ENCODE results near the gene UBE2Q2.

The UBE2Q2 gene

DNA sequence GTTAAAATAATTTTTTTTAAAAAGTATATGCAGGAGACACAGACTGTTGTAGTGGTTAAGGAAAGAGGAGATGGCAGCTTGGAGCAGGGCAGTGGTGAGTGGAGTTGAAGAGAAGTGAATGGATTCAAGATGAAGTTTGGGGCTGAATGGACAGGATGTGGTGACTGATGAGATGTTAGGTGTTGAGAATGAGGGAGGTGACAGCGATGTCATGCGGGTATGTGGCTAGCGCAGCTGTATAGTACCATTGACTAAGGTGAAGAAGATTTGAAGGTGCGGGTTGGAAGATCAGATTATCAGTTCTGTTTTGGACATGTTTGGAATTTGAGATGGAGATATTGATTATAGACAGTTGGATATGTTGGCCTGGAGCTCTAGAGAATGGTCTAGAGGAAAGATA, 80.5 kb downstream of the UBE2Q2 start:
- TF ChIP-seq, protein P1, sequence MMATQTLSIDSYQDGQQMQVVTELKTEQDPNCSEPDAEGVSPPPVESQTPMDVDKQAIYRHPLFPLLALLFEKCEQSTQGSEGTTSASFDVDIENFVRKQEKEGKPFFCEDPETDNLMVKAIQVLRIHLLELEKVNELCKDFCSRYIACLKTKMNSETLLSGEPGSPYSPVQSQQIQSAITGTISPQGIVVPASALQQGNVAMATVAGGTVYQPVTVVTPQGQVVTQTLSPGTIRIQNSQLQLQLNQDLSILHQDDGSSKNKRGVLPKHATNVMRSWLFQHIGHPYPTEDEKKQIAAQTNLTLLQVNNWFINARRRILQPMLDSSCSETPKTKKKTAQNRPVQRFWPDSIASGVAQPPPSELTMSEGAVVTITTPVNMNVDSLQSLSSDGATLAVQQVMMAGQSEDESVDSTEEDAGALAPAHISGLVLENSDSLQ (IDR thresholded peaks at IDR 0.05): no peak
- no peak for TF ChIP-seq LEF1 (IDR thresholded peaks at IDR 0.05; ENCODE audit: borderline replicate concordance)
- no peak for TF ChIP-seq HDGF (IDR thresholded peaks at IDR 0.05; ENCODE audit: borderline replicate concordance)
- TF ChIP-seq FOXA1 (IDR thresholded peaks at IDR 0.05): no peak
- no peak for TF ChIP-seq FOXK2 (IDR thresholded peaks at IDR 0.05)
- TF ChIP-seq SUZ12 (IDR thresholded peaks at IDR 0.05): no peak
- TF ChIP-seq FOXM1 (IDR thresholded peaks at IDR 0.05; ENCODE audit: borderline replicate concordance): no peak
- no peak for TF ChIP-seq ELF4 (IDR thresholded peaks at IDR 0.05)
- no peak for TF ChIP-seq ARNT (IDR thresholded peaks at IDR 0.05)
- no peak for TF ChIP-seq CTBP1 (IDR thresholded peaks at IDR 0.05; ENCODE audit: borderline replicate concordance)
- TF ChIP-seq L3MBTL2 (conservative IDR thresholded peaks at IDR 0.05): no peak
- TF ChIP-seq SP1 (IDR thresholded peaks at IDR 0.05): no peak
- no peak for TF ChIP-seq BHLHE40 (IDR thresholded peaks at IDR 0.05; ENCODE audit: borderline replicate concordance)
- POLR2A ChIA-PET: interaction anchor here (1.1 kb wide), 1 partner anchor 19 kb away, joined by 5 read pairs; no protein-coding TSS in a partner anchor
- CTCF ChIA-PET: interaction anchor here (0.7 to 1.0 kb wide), 2 partner anchors 39 to 1793 kb away, joined by 3 read pairs; no protein-coding TSS in a partner anchor
- DNase-seq (ENCODE audit: extremely low spot score): no peak

DNA sequence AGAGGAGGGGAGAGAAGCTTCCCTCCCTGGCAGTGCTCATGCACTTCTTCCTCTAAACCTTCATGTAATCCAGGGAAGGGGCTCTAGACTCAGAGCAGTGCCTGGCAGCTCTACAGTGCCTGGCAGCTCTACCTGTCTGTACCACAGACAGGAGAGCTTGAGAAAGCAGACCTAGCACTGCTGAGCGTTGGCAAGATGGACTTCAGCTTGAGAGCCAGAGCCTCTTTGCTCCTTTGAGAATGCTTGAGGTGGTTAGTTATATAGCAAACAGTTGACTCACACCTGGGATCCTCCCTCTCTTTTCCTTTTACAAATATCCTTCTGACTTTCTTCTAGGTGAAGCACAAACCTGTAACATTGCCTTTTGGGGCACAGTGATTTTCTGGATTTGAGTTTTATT, 81.3 kb downstream of the UBE2Q2 start:
- CTCF ChIA-PET: interaction anchor here (1.0 kb wide), 1 partner anchor 40 kb away, joined by 3 read pairs; no protein-coding TSS in a partner anchor
- POLR2A ChIA-PET: interaction anchor here (0.9 kb wide), 1 partner anchor 9 kb away, joined by 3 read pairs; no protein-coding TSS in a partner anchor
- TF ChIP-seq ZNF384 (IDR thresholded peaks at IDR 0.05): no peak
- no peak for TF ChIP-seq BHLHE40 (IDR thresholded peaks at IDR 0.05; ENCODE audit: borderline replicate concordance)
- no peak for TF ChIP-seq LEF1 (IDR thresholded peaks at IDR 0.05; ENCODE audit: borderline replicate concordance)
- no peak for TF ChIP-seq FOXA1 (IDR thresholded peaks at IDR 0.05)
- no peak for TF ChIP-seq CTBP1 (IDR thresholded peaks at IDR 0.05; ENCODE audit: borderline replicate concordance)
- TF ChIP-seq HDGF (IDR thresholded peaks at IDR 0.05; ENCODE audit: borderline replicate concordance): no peak
- TF ChIP-seq FOXK2 (IDR thresholded peaks at IDR 0.05): no peak
- TF ChIP-seq ARNT (IDR thresholded peaks at IDR 0.05): no peak
- DNase-seq (ENCODE audit: extremely low spot score): no peak

DNA sequence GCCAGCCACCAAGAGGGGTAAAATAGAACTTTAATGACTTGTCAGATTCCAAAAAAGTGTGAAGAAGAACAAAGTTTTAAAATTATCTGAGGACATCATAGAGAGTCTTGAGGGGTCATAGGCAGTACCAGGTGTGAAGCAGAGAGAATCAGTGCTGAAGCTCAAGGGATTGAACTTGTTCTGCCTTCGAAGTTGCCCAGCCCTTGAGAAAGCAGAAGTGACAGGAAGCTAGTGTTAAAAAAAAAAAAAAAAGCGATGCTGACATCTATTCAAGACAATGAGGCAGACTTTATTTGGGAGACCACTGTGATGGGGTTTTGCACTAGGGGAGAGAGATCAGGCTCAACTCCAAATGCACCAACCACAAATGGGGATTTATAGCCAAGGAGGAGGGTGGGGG, 82.2 kb downstream of the UBE2Q2 start:
- CTCF ChIA-PET: interaction anchor here (0.6 to 0.8 kb wide), 3 partner anchors 64 to 214 kb away, joined by 3 to 7 read pairs (median 6); no protein-coding TSS in a partner anchor
- no peak for DNase-seq (ENCODE audit: extremely low spot score)
- POLR2A ChIA-PET: interaction anchor here (0.6 kb wide), 1 partner anchor 273 kb away, joined by 3 read pairs; no protein-coding TSS in a partner anchor
- TF ChIP-seq ARNT (IDR thresholded peaks at IDR 0.05): no peak
- TF ChIP-seq SP1 (IDR thresholded peaks at IDR 0.05): no peak
- no peak for TF ChIP-seq FOXM1 (IDR thresholded peaks at IDR 0.05; ENCODE audit: borderline replicate concordance)
- TF ChIP-seq NFRKB (IDR thresholded peaks at IDR 0.05): no peak
- TF ChIP-seq, protein P1 (IDR thresholded peaks at IDR 0.05): no peak
- TF ChIP-seq LEF1 (IDR thresholded peaks at IDR 0.05; ENCODE audit: borderline replicate concordance): no peak
- TF ChIP-seq ELF4 (IDR thresholded peaks at IDR 0.05): no peak
- TF ChIP-seq L3MBTL2 (conservative IDR thresholded peaks at IDR 0.05): no peak

DNA sequence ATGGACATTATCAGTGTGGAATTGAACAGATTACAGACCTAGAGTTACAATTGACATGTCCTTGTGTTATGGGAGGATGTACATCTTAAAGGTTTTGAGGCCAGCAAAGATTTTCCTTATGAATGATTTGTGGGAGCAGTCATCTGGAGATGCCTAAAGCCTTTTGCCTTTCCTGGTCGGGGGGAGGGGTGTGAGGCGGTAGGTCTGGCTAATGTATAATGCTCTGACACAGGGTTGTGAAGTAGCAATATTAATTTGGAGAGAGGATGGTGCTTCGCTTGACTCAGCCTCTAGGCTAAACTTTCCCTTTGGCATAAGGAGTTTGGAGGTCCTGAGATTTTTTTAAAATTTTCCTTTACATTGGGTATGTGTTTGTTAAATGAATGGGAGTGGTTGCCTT, 83.7 kb downstream of the UBE2Q2 start:
- CTCF ChIA-PET: interaction anchor here (1.4 kb wide), 1 partner anchor 117 kb away, joined by 3 read pairs; no protein-coding TSS in a partner anchor
- POLR2A ChIA-PET: no interaction called here

DNA sequence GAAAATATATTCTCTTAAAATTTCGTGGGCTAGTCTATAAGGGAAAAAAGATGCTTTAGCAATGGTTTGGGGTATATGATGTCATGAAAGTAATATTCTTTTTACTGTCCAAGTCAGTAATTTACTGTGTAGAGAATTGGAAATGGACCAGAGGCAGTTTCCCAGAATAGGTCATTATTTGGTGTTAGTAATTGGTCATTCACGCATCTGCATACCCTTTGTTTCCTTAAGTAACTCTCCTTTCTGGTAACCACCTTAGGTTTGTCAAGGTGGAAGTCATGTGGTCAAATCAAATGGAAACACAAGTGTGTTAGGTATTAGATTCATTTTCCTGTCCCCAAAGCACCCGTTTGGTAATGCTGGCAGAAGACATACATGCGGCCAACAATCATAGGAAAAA, 84.4 kb downstream of the UBE2Q2 start:
- TF ChIP-seq SUZ12 (IDR thresholded peaks at IDR 0.05) (no peak), SP1 (IDR thresholded peaks at IDR 0.05) (no peak), L3MBTL2 (conservative IDR thresholded peaks at IDR 0.05) (no peak), ELF4 (IDR thresholded peaks at IDR 0.05) (no peak), CTBP1 (IDR thresholded peaks at IDR 0.05; ENCODE audit: borderline replicate concordance) (no peak), FOXK2 (IDR thresholded peaks at IDR 0.05) (no peak), NFRKB (IDR thresholded peaks at IDR 0.05) (no peak), ARNT (IDR thresholded peaks at IDR 0.05) (no peak), FOXM1 (IDR thresholded peaks at IDR 0.05; ENCODE audit: borderline replicate concordance) (no peak), LEF1 (IDR thresholded peaks at IDR 0.05; ENCODE audit: borderline replicate concordance) (no peak), BHLHE40 (IDR thresholded peaks at IDR 0.05; ENCODE audit: borderline replicate concordance) (no peak), ZNF384 (IDR thresholded peaks at IDR 0.05) (no peak), HDGF (IDR thresholded peaks at IDR 0.05; ENCODE audit: borderline replicate concordance) (no peak), TARDBP (IDR thresholded peaks at IDR 0.05) (no peak), FOXA1 (IDR thresholded peaks at IDR 0.05) (no peak)
- TF ChIP-seq, protein P1 (IDR thresholded peaks at IDR 0.05): no peak
- ChIA-PET POLR2A (no interaction called here), CTCF (interaction anchor here (1.0 kb wide), 1 partner anchor 10 kb away, joined by 5 read pairs; no protein-coding TSS in a partner anchor)
- DNase-seq (ENCODE audit: extremely low spot score): no peak

More for the DNA sequence above, 83.7 kb downstream of the UBE2Q2 start:
- no peak for DNase-seq (ENCODE audit: extremely low spot score)
- no peak for TF ChIP-seq SUZ12 (IDR thresholded peaks at IDR 0.05)
- no peak for TF ChIP-seq LEF1 (IDR thresholded peaks at IDR 0.05; ENCODE audit: borderline replicate concordance)
- TF ChIP-seq CTBP1 (IDR thresholded peaks at IDR 0.05; ENCODE audit: borderline replicate concordance): no peak
- no peak for TF ChIP-seq ZNF384 (IDR thresholded peaks at IDR 0.05)
- no peak for TF ChIP-seq FOXK2 (IDR thresholded peaks at IDR 0.05)
- TF ChIP-seq BHLHE40 (IDR thresholded peaks at IDR 0.05; ENCODE audit: borderline replicate concordance): no peak
- no peak for TF ChIP-seq TARDBP (IDR thresholded peaks at IDR 0.05)
